Natural killer cell (primary cell): ENCODE results near the gene DDX23. TPM values are rescaled to one million over a fixed set of nuclear protein-coding genes. Genes with fewer than 3 reads are reported as not detected.

Experiments used
- ATAC-seq, 3 donors: fragments of 150-1000 bp in 2 of 3; fragments of 200-7000 bp in 1 of 3; cut with Tn5 transposase; 1 replicate in 1 of 3; 2 replicates in 2 of 3; pipeline ENCODE4 v1.10.0; 2021; ENCODE audit warnings: mild to moderate bottlenecking in 2 of 3, moderate library complexity in 2 of 3
- DNase-seq, 2 donors: peaks; one replicate each; pipeline versions ENCODE4 v3.0.0 to v3.0.0-alpha.2; 2013 to 2021; ENCODE audit warnings: mixed read lengths in 1 of 2
- H3K27ac ChIP-seq: one replicate; pipeline ENCODE4 v1.5.1; 2013; ENCODE audit warnings: mild to moderate bottlenecking, low read length
- H3K27me3 ChIP-seq: one replicate; pipeline ENCODE4 v1.6.1; 2013; ENCODE audit warnings: low read length; ENCODE audit not compliant: control insufficient read depth, insufficient read depth
- H3K36me3 ChIP-seq: one replicate; pipeline ENCODE4 v1.6.1; 2013; ENCODE audit warnings: low read length; ENCODE audit not compliant: control insufficient read depth, insufficient read depth
- H3K4me1 ChIP-seq: one replicate; pipeline ENCODE4 v1.6.1; 2013; ENCODE audit warnings: low read length; ENCODE audit not compliant: control insufficient read depth, insufficient read depth
- H3K4me3 ChIP-seq: one replicate; pipeline ENCODE4 v1.5.1; 2013; ENCODE audit warnings: low read length
- H3K9me3 ChIP-seq: one replicate; pipeline ENCODE4 v1.6.1; 2013; ENCODE audit warnings: low read length; ENCODE audit not compliant: control insufficient read depth, insufficient read depth
- H3K27ac Mint-ChIP-seq, 2 donors: one replicate each; pipeline ENCODE4 v1.8.0; 2022; ENCODE audit warnings: mild to moderate bottlenecking in 2 of 2, mixed read lengths in 2 of 2, moderate library complexity in 1 of 2
- H3K27me3 Mint-ChIP-seq, 2 donors: one replicate each; pipeline ENCODE4 v1.8.0; 2022; ENCODE audit warnings: low read depth in 2 of 2, mixed read lengths in 2 of 2
- H3K36me3 Mint-ChIP-seq: one replicate; pipeline ENCODE4 v1.8.0; 2022; ENCODE audit warnings: mixed read lengths
- H3K4me1 Mint-ChIP-seq, 2 donors: one replicate each; pipeline ENCODE4 v1.8.0; 2022; ENCODE audit warnings: mixed read lengths in 2 of 2
- H3K4me3 Mint-ChIP-seq: one replicate; pipeline ENCODE4 v1.8.0; 2022; ENCODE audit warnings: mild to moderate bottlenecking, moderate library complexity, mixed read lengths
- H3K9me3 Mint-ChIP-seq, 2 donors: one replicate each; pipeline ENCODE4 v1.8.0; 2022; ENCODE audit warnings: mixed read lengths in 2 of 2
- WGBS: methylation state at CpG from one replicate; pipeline ENCODE4 v1.1.7; 2013; ENCODE audit warnings: missing lambda C conversion rate; ENCODE audit not compliant: insufficient coverage; 5-methylcytosine and 5-hydroxymethylcytosine counted together
- intact Hi-C: fragments of 100-400 bp; cut with micrococcal nuclease; formaldehyde crosslinking; loops from one replicate; pipeline ENCODE4 v1.14.2; 2022
- total RNA-seq, 4 donors: library from RNA; stranded (reverse); fragments of 120-200 nt in 1 of 4; gene quantifications; one replicate each; pipeline versions ENCODE4 v1.2.3 to v1.2.4, GENCODE V29; 2013 to 2022
- TF ChIP-seq, protein P1 (sequence below): fragments of 200-600 bp; IDR thresholded peaks from one replicate; pipeline ENCODE4 v1.8.0; 2022; ENCODE audit warnings: antibody characterized with exemption

DDX23 gene
- total RNA-seq, 3 donors from 2014 or later (not counting 1 experiment from before 2014, with no cell fraction given) = 96.0 to 123 (median 104) TPM

GRCh38 chr12:48832321-48833060, 19.5 kb downstream of the DDX23 start:
- intact Hi-C loops = no loop called here
- Mint-ChIP-seq H3K27me3 (no peaks in the 10 kb centered on the region), H3K4me3 (no peak overlapping the region), H3K36me3 (peaks cover 29% of the 10 kb centered on the region), H3K9me3 (no peaks in the 10 kb centered on the region), H3K4me1 (peaks cover 0 to 6% of the 10 kb centered on the region in 2 donors), H3K27ac (no peak overlapping the region)
- no peak overlapping the region for H3K27ac ChIP-seq
- H3K27me3 ChIP-seq = no peaks in the 10 kb centered on the region
- 97% methylated on average over 12 of the region's 12 CpGs for WGBS
- DNase-seq (no peak), ATAC-seq (no peak)
- H3K4me1 ChIP-seq = no peaks in the 10 kb centered on the region
- no peaks in the 10 kb centered on the region for H3K9me3 ChIP-seq
- TF ChIP-seq, protein P1, sequence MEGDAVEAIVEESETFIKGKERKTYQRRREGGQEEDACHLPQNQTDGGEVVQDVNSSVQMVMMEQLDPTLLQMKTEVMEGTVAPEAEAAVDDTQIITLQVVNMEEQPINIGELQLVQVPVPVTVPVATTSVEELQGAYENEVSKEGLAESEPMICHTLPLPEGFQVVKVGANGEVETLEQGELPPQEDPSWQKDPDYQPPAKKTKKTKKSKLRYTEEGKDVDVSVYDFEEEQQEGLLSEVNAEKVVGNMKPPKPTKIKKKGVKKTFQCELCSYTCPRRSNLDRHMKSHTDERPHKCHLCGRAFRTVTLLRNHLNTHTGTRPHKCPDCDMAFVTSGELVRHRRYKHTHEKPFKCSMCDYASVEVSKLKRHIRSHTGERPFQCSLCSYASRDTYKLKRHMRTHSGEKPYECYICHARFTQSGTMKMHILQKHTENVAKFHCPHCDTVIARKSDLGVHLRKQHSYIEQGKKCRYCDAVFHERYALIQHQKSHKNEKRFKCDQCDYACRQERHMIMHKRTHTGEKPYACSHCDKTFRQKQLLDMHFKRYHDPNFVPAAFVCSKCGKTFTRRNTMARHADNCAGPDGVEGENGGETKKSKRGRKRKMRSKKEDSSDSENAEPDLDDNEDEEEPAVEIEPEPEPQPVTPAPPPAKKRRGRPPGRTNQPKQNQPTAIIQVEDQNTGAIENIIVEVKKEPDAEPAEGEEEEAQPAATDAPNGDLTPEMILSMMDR = no peak
- H3K36me3 ChIP-seq = peaks cover 85% of the 10 kb centered on the region
- H3K4me3 ChIP-seq = no peak overlapping the region

- ATAC-seq (no peak), DNase-seq (no peak)
- no peaks in the 10 kb centered on the region for H3K27me3 Mint-ChIP-seq
- peaks cover 20% of the 10 kb centered on the region for H3K36me3 Mint-ChIP-seq
- WGBS = 94% methylated on average over 6 of the region's 6 CpGs
- H3K27ac Mint-ChIP-seq = no peak overlapping the region
- TF ChIP-seq, protein P1 = no peak
- Histone ChIP-seq H3K27me3 (no peaks in the 10 kb centered on the region), H3K27ac (no peak overlapping the region), H3K4me1 (no peaks in the 10 kb centered on the region), H3K36me3 (peaks cover 73% of the 10 kb centered on the region), H3K4me3 (no peak overlapping the region), H3K9me3 (no peaks in the 10 kb centered on the region)
- intact Hi-C loops = no loop called here
- H3K4me1 Mint-ChIP-seq = peaks cover 0 to 7% of the 10 kb centered on the region in 2 donors
- H3K4me3 Mint-ChIP-seq = no peak overlapping the region
- no peaks in the 10 kb centered on the region for H3K9me3 Mint-ChIP-seq
Observed at GRCh38 chr12:48831257-48831656, 20.7 kb downstream of the DDX23 start.

GRCh38 chr12:48828841-48829575, 23.0 kb downstream of the DDX23 start:
- H3K27me3 Mint-ChIP-seq = no peaks in the 10 kb centered on the region
- no peaks in the 10 kb centered on the region for H3K27me3 ChIP-seq
- DNase-seq (no peak), ATAC-seq (no peak)
- H3K4me1 Mint-ChIP-seq = peaks cover 0 to 15% of the 10 kb centered on the region in 2 donors
- peaks cover 20% of the 10 kb centered on the region for H3K36me3 Mint-ChIP-seq
- no peaks in the 10 kb centered on the region for H3K4me1 ChIP-seq
- H3K9me3 ChIP-seq = no peaks in the 10 kb centered on the region
- no peak overlapping the region for H3K27ac Mint-ChIP-seq
- peaks cover 57% of the 10 kb centered on the region for H3K36me3 ChIP-seq
- H3K4me3 Mint-ChIP-seq = no peak overlapping the region
- H3K4me3 ChIP-seq = no peak overlapping the region
- H3K27ac ChIP-seq = no peak overlapping the region
- intact Hi-C loops = no loop called here
- WGBS = 96% methylated on average over 13 of the region's 16 CpGs
- H3K9me3 Mint-ChIP-seq = no peaks in the 10 kb centered on the region
- TF ChIP-seq, protein P1 = no peak
